ENCODE measurements around the gene VAV2.
"Not testable (repeated sequence)": the region's sequence is repeated elsewhere in the genome, so short reads cannot be mapped to it uniquely, and the experiment has no call there.

Gene VAV2

GRCh38 chr9:133924453-133924852 lies 67.7 kb downstream of the VAV2 start:
- TF ChIP-seq CTCF (IDR thresholded peaks at IDR 0.05; ENCODE audit: borderline replicate concordance, control extremely low read depth, extremely low read depth, insufficient read depth, missing control alignments) = no peak

GRCh38 chr9:133923608-133924007 lies 68.5 kb downstream of the VAV2 start:
- in situ Hi-C loops (cut with MboI; ENCODE audit: low sequenced_read_pairs, unreplicated experiment); DNase-seq (ENCODE audit: low spot score): not testable (repeated sequence)

More at GRCh38 chr9:133924453-133924852, 67.7 kb downstream of the VAV2 start:
- in situ Hi-C loops (cut with MboI; ENCODE audit: low sequenced_read_pairs, unreplicated experiment) = no loop called here
- DNase-seq (ENCODE audit: low spot score) = no peak

- in situ Hi-C loops (cut with MboI; ENCODE audit: low sequenced_read_pairs, unreplicated experiment) = no loop called here
- no peak for TF ChIP-seq CTCF (IDR thresholded peaks at IDR 0.05; ENCODE audit: borderline replicate concordance, control extremely low read depth, extremely low read depth, insufficient read depth, missing control alignments)
- DNase-seq (ENCODE audit: low spot score) = no peak
These were observed 70.3 kb downstream of the VAV2 start for GRCh38 chr9:133921866-133922265.

- in situ Hi-C loops (cut with MboI; ENCODE audit: low sequenced_read_pairs, unreplicated experiment) = no loop called here
- no peak for DNase-seq (ENCODE audit: low spot score)
- TF ChIP-seq CTCF (IDR thresholded peaks at IDR 0.05; ENCODE audit: borderline replicate concordance, control extremely low read depth, extremely low read depth, insufficient read depth, missing control alignments) = no peak
These were observed 71.7 kb downstream of the VAV2 start for GRCh38 chr9:133920471-133920870.

- no peak for TF ChIP-seq CTCF (IDR thresholded peaks at IDR 0.05; ENCODE audit: borderline replicate concordance, control extremely low read depth, extremely low read depth, insufficient read depth, missing control alignments)
- in situ Hi-C loops (cut with MboI; ENCODE audit: low sequenced_read_pairs, unreplicated experiment) = no loop called here
- DNase-seq (ENCODE audit: low spot score) = no peak
These were observed 72.6 kb downstream of the VAV2 start for GRCh38 chr9:133919253-133920115.

GRCh38 chr9:133918111-133918813 lies 73.9 kb downstream of the VAV2 start:
- in situ Hi-C loops (cut with MboI; ENCODE audit: low sequenced_read_pairs, unreplicated experiment) = no loop called here
- no peak for DNase-seq (ENCODE audit: low spot score)
- no peak for TF ChIP-seq CTCF (IDR thresholded peaks at IDR 0.05; ENCODE audit: borderline replicate concordance, control extremely low read depth, extremely low read depth, insufficient read depth, missing control alignments)

- no peak for TF ChIP-seq CTCF (IDR thresholded peaks at IDR 0.05; ENCODE audit: borderline replicate concordance, control extremely low read depth, extremely low read depth, insufficient read depth, missing control alignments)
- no peak for DNase-seq (ENCODE audit: low spot score)
- in situ Hi-C loops (cut with MboI; ENCODE audit: low sequenced_read_pairs, unreplicated experiment) = no loop called here
These were observed 74.7 kb downstream of the VAV2 start for GRCh38 chr9:133917375-133917774.

All from GM13976 (cell line).